Endodermal cell (in vitro differentiated cells): Measurements from ENCODE around the gene HDAC4. TPM values are rescaled to one million over a fixed set of nuclear protein-coding genes. Genes with fewer than 3 reads are reported as not detected.

Source experiments
- DNase-seq: peaks from one replicate; pipeline ENCODE4 v3.0.0-alpha.2; 2017
- H3K27ac ChIP-seq: 2 replicates; pipeline ENCODE4 v1.5.1; 2013; ENCODE audit warnings: mild to moderate bottlenecking, low read depth, low read length, moderate library complexity
- H3K27me3 ChIP-seq: 2 replicates; pipeline ENCODE4 v1.6.1; 2013; ENCODE audit warnings: mild to moderate bottlenecking, low read length, moderate library complexity; ENCODE audit not compliant: insufficient read depth, control insufficient read depth, poor library complexity, severe bottlenecking
- H3K36me3 ChIP-seq: 2 replicates; pipeline ENCODE4 v1.7.0; 2013; ENCODE audit warnings: mild to moderate bottlenecking, low read length, moderate library complexity; ENCODE audit not compliant: control insufficient read depth, insufficient read depth
- H3K4me1 ChIP-seq: one replicate; pipeline ENCODE4 v1.7.0; 2013; ENCODE audit warnings: low read length; ENCODE audit not compliant: control insufficient read depth, insufficient read depth
- H3K4me3 ChIP-seq: 2 replicates; pipeline ENCODE4 v1.5.1; 2013; ENCODE audit warnings: mild to moderate bottlenecking, low read length, moderate library complexity
- H3K9ac ChIP-seq: 2 replicates; pipeline ENCODE4 v1.6.1; 2013; ENCODE audit warnings: mild to moderate bottlenecking, low read length, moderate library complexity; ENCODE audit not compliant: poor library complexity, severe bottlenecking; ENCODE audit errors: extremely low read depth
- H3K9me3 ChIP-seq: 2 replicates; pipeline ENCODE4 v1.6.1; 2013; ENCODE audit warnings: mild to moderate bottlenecking, low read length, moderate library complexity; ENCODE audit not compliant: control insufficient read depth
- H3K27ac Mint-ChIP-seq: 2 replicates; pipeline ENCODE4 v1.8.0; 2020; ENCODE audit warnings: mixed read lengths
- H3K27me3 Mint-ChIP-seq: 2 replicates; pipeline ENCODE4 v1.8.0; 2021; ENCODE audit warnings: mild to moderate bottlenecking, mixed read lengths; ENCODE audit not compliant: insufficient read depth
- H3K36me3 Mint-ChIP-seq: 2 replicates; pipeline ENCODE4 v1.8.0; 2020; ENCODE audit warnings: low read depth, mixed read lengths
- H3K4me1 Mint-ChIP-seq: 2 replicates; pipeline ENCODE4 v1.8.0; 2020; ENCODE audit warnings: mixed read lengths
- H3K4me3 Mint-ChIP-seq: 2 replicates; pipeline ENCODE4 v1.8.0; 2020; ENCODE audit warnings: mild to moderate bottlenecking, moderate library complexity, mixed read lengths
- H3K9me3 Mint-ChIP-seq: 2 replicates; pipeline ENCODE4 v1.8.0; 2020; ENCODE audit warnings: mild to moderate bottlenecking, mixed read lengths
- CTCF ChIP-seq: fragments of 200-600 bp; sonication (generic); conservative IDR thresholded peaks from 2 replicates; pipeline ENCODE4 v1.5.0; 2021; ENCODE audit warnings: antibody characterized with exemption, mild to moderate bottlenecking
- WGBS, 2 experiments: methylation state at CpG; one replicate each; pipeline versions ENCODE4 v1.1.5 to v1.1.7; 2013; ENCODE audit warnings: missing lambda C conversion rate in 2 of 2, mixed read lengths in 1 of 2; ENCODE audit not compliant: insufficient coverage in 1 of 2, insufficient read length in 1 of 2; 5-methylcytosine and 5-hydroxymethylcytosine counted together
- total RNA-seq, 2 donors: library from RNA; stranded (reverse); fragmentation: NEBNext Ultra II Directional in 1 of 2; extraction: Animal tissue kit (Norgen Biotek cat#: 25700) in 1 of 2; gene quantifications; 2 replicates in 1 of 2; 3 replicates in 1 of 2; pipeline ENCODE4 v1.2.1, GENCODE V29; 2021

HDAC4 gene
- total RNA-seq, 2 donors from 2014 or later = 45.7 to 51.2 TPM

GRCh38 chr2:239309398-239310245, 91.2 kb downstream of the HDAC4 start:
- H3K4me1 ChIP-seq = peaks cover 7% of the 10 kb centered on the region
- no peak overlapping the region for H3K27ac ChIP-seq
- DNase-seq = peak; percentile 40
- Mint-ChIP-seq H3K27ac (peak overlapping the region; percentile 66), H3K4me3 (no peak overlapping the region), H3K9me3 (peaks cover 7% of the 10 kb centered on the region), H3K4me1 (peaks cover 19% of the 10 kb centered on the region), H3K36me3 (peaks cover 8% of the 10 kb centered on the region), H3K27me3 (no peaks in the 10 kb centered on the region)
- 91 to 94% methylated on average over 12 to 18 of the region's 18 CpGs for WGBS, 2 experiments
- H3K36me3 ChIP-seq = no peaks in the 10 kb centered on the region
- peaks cover 6% of the 10 kb centered on the region for H3K9me3 ChIP-seq
- H3K9ac ChIP-seq = no peak overlapping the region
- TF ChIP-seq CTCF = no peak
- no peak overlapping the region for H3K4me3 ChIP-seq
- no peaks in the 10 kb centered on the region for H3K27me3 ChIP-seq

- Mint-ChIP-seq H3K4me1 (peaks cover 21% of the 10 kb centered on the region), H3K27ac (peak overlapping the region; percentile 78), H3K36me3 (peaks cover under 1% of the 10 kb centered on the region), H3K27me3 (no peaks in the 10 kb centered on the region), H3K9me3 (peaks cover under 1% of the 10 kb centered on the region), H3K4me3 (no peak overlapping the region)
- no peaks in the 10 kb centered on the region for H3K9me3 ChIP-seq
- H3K9ac ChIP-seq = no peak overlapping the region
- H3K4me1 ChIP-seq = peaks cover 7% of the 10 kb centered on the region
- no peaks in the 10 kb centered on the region for H3K36me3 ChIP-seq
- TF ChIP-seq CTCF = no peak
- DNase-seq = peak; percentile 49
- no peak overlapping the region for H3K4me3 ChIP-seq
- H3K27ac ChIP-seq = no peak overlapping the region
- WGBS, 2 experiments = 92 to 93% methylated on average over 25 to 33 of the region's 33 CpGs
- H3K27me3 ChIP-seq = no peaks in the 10 kb centered on the region
Observed at GRCh38 chr2:239308661-239309397, 92.0 kb downstream of the HDAC4 start.

- no peaks in the 10 kb centered on the region for H3K27me3 Mint-ChIP-seq
- H3K27ac Mint-ChIP-seq = peak overlapping the region; percentile 78
- peak; percentile 44 for DNase-seq
- Histone ChIP-seq H3K9me3 (no peaks in the 10 kb centered on the region), H3K27me3 (no peaks in the 10 kb centered on the region), H3K9ac (no peak overlapping the region), H3K4me3 (no peak overlapping the region), H3K27ac (no peak overlapping the region), H3K4me1 (peaks cover 7% of the 10 kb centered on the region), H3K36me3 (no peaks in the 10 kb centered on the region)
- no peak overlapping the region for H3K4me3 Mint-ChIP-seq
- no peak for TF ChIP-seq CTCF
- WGBS, 2 experiments = 93% methylated on average over 6 to 16 of the region's 16 CpGs
- H3K9me3 Mint-ChIP-seq = no peaks in the 10 kb centered on the region
- H3K36me3 Mint-ChIP-seq = no peaks in the 10 kb centered on the region
- peaks cover 21% of the 10 kb centered on the region for H3K4me1 Mint-ChIP-seq
Observed at GRCh38 chr2:239307921-239308613, 92.8 kb downstream of the HDAC4 start.
